Central memory CD8-positive, alpha-beta T cell (primary cell): ENCODE data around the gene ZNF226.
A peak's percentile ranks its signal among the peaks of the same experiment; 100 is the strongest.
"Not testable (repeated sequence)": the region's sequence is repeated elsewhere in the genome, so short reads cannot be mapped to it uniquely, and the experiment has no call there.

Experiments used
- ATAC-seq: fragments of 150-1000 bp; cut with Tn5 transposase; replicated peaks from 2 replicates; pipeline ENCODE4 v1.10.0; 2022; ENCODE audit warnings: mild to moderate bottlenecking, moderate FRiP score, moderate number of reproducible peaks; ENCODE audit not compliant: poor library complexity, severe bottlenecking; ENCODE audit errors: extremely low read depth
- DNase-seq, 2 donors: peaks; one replicate each; pipeline ENCODE4 v3.0.0; 2021; ENCODE audit warnings: low spot score in 2 of 2
- H3K27ac Mint-ChIP-seq: one replicate; pipeline ENCODE4 v1.8.0; 2022; ENCODE audit warnings: low read depth, mild to moderate bottlenecking, moderate library complexity, mixed read lengths
- H3K27me3 Mint-ChIP-seq: one replicate; pipeline ENCODE4 v1.8.0; 2022; ENCODE audit warnings: mixed read lengths
- H3K36me3 Mint-ChIP-seq: one replicate; pipeline ENCODE4 v1.8.0; 2022; ENCODE audit warnings: mild to moderate bottlenecking, moderate library complexity, mixed read lengths; ENCODE audit not compliant: insufficient read depth
- H3K4me1 Mint-ChIP-seq: one replicate; pipeline ENCODE4 v1.8.0; 2022; ENCODE audit warnings: mixed read lengths
- H3K4me3 Mint-ChIP-seq: one replicate; pipeline ENCODE4 v1.8.0; 2022; ENCODE audit warnings: mild to moderate bottlenecking, moderate library complexity, mixed read lengths
- H3K9me3 Mint-ChIP-seq: one replicate; pipeline ENCODE4 v1.8.0; 2022; ENCODE audit warnings: mixed read lengths

ZNF226 gene

DNA sequence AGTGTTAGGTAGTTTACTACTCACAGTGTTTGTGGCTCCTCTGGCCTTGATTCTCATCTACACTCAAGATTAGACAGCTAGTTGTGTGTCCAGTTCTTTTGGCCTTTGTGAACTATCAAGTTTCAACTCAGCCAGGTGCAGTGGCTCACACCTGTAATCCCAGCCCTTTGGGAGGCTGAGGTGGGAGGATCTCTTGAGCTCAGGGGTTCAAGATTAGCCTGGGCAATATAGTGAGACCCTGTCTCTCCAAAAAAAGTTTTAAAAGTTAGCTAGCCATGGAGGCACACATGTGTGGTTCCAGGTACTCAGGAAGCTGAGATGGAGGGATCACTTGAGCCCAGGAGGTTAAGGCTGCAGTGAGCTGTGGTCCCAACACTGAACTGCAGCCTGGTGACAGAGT is 16.1 kb downstream of the ZNF226 start:
- no peak for ATAC-seq
- Mint-ChIP-seq H3K4me1 (no peaks in the 10 kb centered on the region), H3K36me3 (peaks cover 12% of the 10 kb centered on the region), H3K4me3 (no peak overlapping the region), H3K9me3 (peaks cover 29% of the 10 kb centered on the region), H3K27ac (no peak overlapping the region), H3K27me3 (no peaks in the 10 kb centered on the region)
- DNase-seq: no peak

DNA sequence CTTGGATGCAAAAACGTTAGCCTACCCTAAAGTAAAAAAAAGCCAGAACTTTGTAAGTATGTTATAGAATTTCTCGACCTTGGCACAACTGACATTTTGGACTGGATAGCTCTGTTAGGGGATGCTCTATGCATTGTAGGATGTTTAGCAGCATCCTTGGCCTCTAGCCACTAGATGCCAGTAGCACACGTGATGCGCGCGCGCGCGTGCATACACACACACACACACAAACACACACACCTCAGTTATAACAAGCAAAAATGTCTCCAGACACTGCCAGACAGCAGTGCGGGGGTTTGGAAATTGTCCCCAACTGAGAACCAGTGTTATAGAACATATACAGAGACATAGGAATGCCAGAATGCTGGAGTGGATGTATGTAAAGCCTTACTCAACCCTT is 17.2 kb downstream of the ZNF226 start:
- no peak for DNase-seq
- Mint-ChIP-seq H3K36me3 (peaks cover 3% of the 10 kb centered on the region), H3K9me3 (peaks cover 17% of the 10 kb centered on the region), H3K27ac (no peak overlapping the region), H3K4me3 (no peak overlapping the region), H3K4me1 (no peaks in the 10 kb centered on the region), H3K27me3 (no peaks in the 10 kb centered on the region)
- no peak for ATAC-seq

DNA sequence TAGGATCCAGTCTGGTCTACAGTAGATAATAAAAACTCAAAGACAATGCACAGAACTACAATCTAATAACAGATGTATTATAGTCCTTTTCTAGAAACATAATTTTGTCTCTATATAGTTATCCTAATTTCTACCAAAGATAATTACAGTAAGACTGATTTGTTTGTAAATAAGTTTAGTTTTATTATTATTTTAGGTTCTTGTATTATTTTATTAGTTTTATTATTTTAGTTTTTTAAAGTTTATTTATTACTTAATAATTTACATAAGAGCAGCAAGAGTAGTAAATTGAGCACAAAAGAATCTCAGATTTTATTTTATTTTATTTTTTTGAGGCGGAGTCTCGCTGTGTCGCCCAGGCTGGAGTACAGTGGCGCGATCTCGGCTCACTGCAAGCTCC is 25.1 kb downstream of the ZNF226 start:
- no peak overlapping the region for H3K27ac Mint-ChIP-seq
- DNase-seq: no peak
- no peaks in the 10 kb centered on the region for H3K36me3 Mint-ChIP-seq
- no peak for ATAC-seq
- no peak overlapping the region for H3K4me3 Mint-ChIP-seq
- H3K27me3 Mint-ChIP-seq: peaks cover 24% of the 10 kb centered on the region
- H3K9me3 Mint-ChIP-seq: peaks cover 32% of the 10 kb centered on the region
- H3K4me1 Mint-ChIP-seq: no peaks in the 10 kb centered on the region

DNA sequence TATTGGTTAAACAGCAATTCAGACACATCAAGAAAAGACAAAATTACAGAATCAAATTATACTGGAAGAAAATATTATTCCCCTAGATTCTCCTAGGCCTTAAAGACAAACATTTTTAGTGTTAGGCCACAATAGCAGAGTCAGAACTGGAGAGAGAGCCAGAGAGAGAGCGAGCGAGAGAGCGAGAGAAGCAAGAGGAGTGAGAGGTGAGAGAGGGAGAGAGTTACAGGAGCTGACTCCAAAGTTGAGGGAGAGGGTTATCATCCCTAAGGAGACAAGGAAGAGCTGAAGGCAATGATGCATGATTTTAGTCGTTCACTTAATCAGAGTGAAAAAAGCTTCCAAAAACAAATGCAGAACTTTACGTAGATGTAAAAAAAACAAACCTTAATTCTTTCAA is 27.2 kb downstream of the ZNF226 start:
- Mint-ChIP-seq H3K27me3 (peaks cover 24% of the 10 kb centered on the region), H3K4me1 (no peaks in the 10 kb centered on the region), H3K9me3 (peaks cover 33% of the 10 kb centered on the region), H3K4me3 (no peak overlapping the region), H3K27ac (no peak overlapping the region), H3K36me3 (no peaks in the 10 kb centered on the region)
- no peak for ATAC-seq
- DNase-seq: no peak

DNA sequence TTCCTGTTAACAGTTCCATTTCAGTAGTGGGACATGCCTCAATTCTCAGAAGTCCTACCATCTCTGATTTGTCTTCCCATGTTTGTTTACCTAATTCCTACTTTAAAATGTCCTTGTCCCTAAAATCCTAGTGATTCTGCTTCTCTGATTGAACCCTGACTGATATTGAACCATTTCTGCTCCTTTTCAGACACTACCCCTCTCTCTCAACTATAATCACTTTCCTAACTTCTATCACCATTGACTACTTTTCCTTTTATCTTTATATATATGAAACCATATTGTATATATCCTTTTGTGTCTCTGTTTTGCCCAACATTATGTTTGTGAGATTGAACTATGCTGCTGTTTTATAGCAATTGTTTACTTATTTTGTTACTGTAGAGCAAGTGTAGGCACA is 31.9 kb downstream of the ZNF226 start:
- peaks cover 19% of the 10 kb centered on the region for H3K27me3 Mint-ChIP-seq
- H3K4me1 Mint-ChIP-seq: no peaks in the 10 kb centered on the region
- DNase-seq: no peak
- no peak overlapping the region for H3K27ac Mint-ChIP-seq
- peaks cover 12% of the 10 kb centered on the region for H3K9me3 Mint-ChIP-seq
- ATAC-seq: no peak
- no peaks in the 10 kb centered on the region for H3K36me3 Mint-ChIP-seq
- no peak overlapping the region for H3K4me3 Mint-ChIP-seq

DNA sequence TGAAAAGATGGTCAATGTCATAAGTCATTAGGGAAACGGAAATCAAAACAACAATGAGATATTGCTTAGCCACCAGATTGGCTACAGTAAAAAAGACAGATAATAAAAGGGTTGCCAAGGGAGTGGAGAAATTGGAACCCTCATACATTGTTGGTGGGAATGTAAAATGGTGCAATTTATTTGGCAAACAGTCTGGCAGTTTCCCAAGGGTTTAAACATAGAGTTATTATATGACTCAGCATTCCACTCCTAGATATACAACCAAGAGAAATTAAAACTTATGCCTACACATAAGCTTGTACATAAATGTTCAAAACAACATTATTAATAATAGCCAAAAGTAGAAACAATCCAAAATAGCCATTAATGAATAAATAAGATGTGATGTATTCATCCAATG is 37.6 kb downstream of the ZNF226 start:
- DNase-seq: no peak

DNA sequence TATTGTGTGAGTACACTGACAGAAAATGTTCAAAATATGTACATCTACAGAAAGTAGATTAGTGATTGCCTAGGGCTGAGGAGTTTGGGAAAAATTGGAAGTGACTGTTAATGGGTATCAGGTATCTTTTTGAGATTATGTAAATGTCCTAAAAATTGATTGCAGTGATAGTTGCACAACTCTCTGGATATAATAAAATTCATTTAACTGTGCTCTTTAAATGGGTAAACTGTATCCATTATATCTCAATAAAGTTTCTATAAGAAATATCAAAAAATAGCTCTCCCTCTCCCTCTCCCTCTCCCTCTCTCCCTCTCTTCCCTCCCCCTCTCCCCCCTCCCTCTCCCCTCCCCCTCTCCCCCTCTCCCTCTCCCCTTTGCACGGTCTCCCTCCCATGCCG is 38.1 kb downstream of the ZNF226 start:
- ATAC-seq (no peak), DNase-seq (no peak)
- peaks cover 32% of the 10 kb centered on the region for H3K27me3 Mint-ChIP-seq
- H3K4me1 Mint-ChIP-seq: peaks cover 10% of the 10 kb centered on the region
- H3K4me3 Mint-ChIP-seq: no peak overlapping the region
- H3K9me3 Mint-ChIP-seq: peaks cover 5% of the 10 kb centered on the region
- peaks cover 2% of the 10 kb centered on the region for H3K36me3 Mint-ChIP-seq
- H3K27ac Mint-ChIP-seq: no peak overlapping the region

More for the DNA sequence above, 37.6 kb downstream of the ZNF226 start:
- Mint-ChIP-seq H3K27ac (no peak overlapping the region), H3K4me3 (no peak overlapping the region), H3K36me3 (peaks cover 2% of the 10 kb centered on the region), H3K9me3 (peaks cover 5% of the 10 kb centered on the region), H3K27me3 (peaks cover 32% of the 10 kb centered on the region), H3K4me1 (peaks cover 6% of the 10 kb centered on the region)
- no peak for ATAC-seq

DNA sequence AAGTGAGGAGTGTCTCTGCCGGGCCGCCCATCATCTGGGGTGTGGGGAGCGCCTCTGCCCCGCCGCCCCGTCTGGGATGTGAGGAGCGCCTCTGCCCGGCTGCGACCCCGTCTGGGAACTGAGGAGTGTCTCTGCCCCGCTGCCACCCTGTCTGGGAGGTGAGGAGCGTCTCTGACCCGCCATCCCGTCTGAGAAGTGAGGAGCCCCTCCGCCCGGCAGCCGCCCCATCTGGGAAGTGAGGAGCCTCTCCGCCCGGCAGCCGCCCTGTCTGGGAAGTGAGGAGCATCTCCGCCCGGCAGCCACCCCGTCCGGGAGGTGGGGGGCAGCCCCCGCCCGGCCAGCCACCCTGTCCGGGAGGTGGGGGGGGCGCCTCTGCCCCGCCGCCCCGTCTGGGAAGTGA is 39.0 kb downstream of the ZNF226 start:
- not testable (repeated sequence) for H3K4me3 Mint-ChIP-seq, H3K9me3 Mint-ChIP-seq, ATAC-seq, H3K36me3 Mint-ChIP-seq, DNase-seq, H3K27ac Mint-ChIP-seq
- Mint-ChIP-seq H3K27me3 (peaks cover 27% of the 10 kb centered on the region), H3K4me1 (peaks cover 10% of the 10 kb centered on the region)

DNA sequence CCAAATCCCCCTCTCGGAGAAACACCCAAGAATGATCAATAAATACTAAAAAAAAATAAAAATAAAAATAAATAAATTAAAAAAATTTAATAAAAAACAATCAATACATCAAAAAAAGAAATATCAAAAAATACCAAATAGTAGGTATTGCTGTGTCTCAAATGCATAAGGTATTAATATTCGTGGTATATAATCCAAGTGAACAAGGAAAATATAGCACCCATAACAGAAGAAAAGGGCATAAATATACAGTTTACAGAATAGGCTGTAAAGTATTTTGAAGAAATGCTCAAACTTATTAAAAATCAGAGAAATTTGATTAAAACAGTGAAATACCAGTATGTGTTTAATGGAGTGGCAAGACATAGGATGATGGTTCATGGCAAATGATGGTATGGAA is 39.9 kb downstream of the ZNF226 start:
- Mint-ChIP-seq H3K36me3 (peaks cover 2% of the 10 kb centered on the region), H3K4me3 (no peak overlapping the region), H3K4me1 (peaks cover 10% of the 10 kb centered on the region), H3K27me3 (peaks cover 23% of the 10 kb centered on the region), H3K27ac (no peak overlapping the region), H3K9me3 (peaks cover 5% of the 10 kb centered on the region)
- no peak for DNase-seq
- ATAC-seq: no peak

DNA sequence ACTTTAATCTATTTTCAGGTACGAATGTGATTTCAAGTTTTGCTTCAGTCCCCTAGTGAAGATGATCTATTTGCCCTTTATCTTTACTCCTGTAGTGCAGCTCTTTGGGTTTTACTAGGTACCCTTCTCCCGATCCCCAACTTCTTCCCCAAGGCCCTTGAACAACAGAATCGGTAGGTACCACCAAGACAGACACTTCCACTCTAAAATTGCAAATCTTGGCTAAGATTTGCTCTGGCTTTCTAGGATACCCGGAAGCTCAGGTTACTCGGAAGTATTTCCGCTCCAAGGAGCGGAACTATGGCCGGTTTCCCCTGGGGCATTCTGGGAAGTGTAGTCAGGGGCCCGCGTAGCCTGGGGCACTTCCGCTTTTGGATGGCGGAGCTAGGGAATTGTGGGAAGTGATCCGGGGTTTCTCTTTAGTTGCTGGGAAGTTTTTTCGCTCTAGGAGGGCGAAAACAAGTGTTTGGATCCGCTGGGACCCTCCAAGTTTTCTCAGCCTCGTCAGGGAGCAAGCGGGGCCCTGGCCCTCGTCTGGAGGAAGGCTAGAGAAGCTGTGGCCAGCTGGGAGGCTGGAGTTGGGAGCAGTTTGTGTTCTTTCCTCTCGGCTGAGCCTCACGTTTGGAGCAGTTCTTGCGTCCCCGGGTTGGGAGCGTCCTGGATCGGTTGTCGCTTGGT is 42.4 kb downstream of the ZNF226 start:
- peak overlapping the region; percentile 90 for H3K4me3 Mint-ChIP-seq
- DNase-seq (peak; percentile 44 to 53), ATAC-seq (peak; percentile 65)
- peak overlapping the region; percentile 92 for H3K27ac Mint-ChIP-seq
- H3K9me3 Mint-ChIP-seq: peaks cover 5% of the 10 kb centered on the region
- peaks cover 15% of the 10 kb centered on the region for H3K27me3 Mint-ChIP-seq
- peaks cover 10% of the 10 kb centered on the region for H3K4me1 Mint-ChIP-seq
- H3K36me3 Mint-ChIP-seq: peaks cover 3% of the 10 kb centered on the region

DNA sequence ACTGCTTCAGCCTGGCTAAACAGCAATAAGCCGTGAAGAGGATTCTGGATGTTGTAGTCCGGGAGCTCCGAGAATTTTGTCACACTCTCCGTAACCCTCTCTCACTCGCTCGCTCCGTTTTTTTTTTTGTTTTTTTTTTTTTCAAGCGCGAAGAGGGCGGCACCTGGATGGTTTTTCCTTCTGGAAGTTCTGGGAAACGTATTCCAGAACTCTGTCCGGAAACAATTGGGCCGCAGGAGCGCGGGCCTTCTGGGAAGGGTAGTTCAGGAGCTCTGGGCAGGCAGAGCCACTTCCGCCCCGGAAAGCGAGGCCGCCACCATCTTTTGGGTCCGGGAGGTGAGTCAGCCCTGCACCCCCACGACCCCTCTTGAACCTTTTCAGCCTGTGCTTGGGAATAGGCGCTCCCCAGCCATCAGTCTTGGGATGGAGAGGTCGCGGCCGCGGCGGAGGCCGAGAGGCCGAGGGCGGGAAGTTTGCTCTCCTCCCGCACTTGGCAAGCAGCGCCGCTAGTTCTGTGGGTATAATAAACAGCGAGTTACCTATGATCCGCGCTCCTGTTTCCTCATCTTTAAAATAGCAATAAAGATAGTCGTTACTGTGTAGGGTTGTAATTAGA is 47.5 kb downstream of the ZNF226 start, which contains the start of gene ZNF227:
Gene ZNF227, plus strand, starts transcription at position 283 of the 616 bp plus-strand sequence. CDS start 5,261 bp downstream, outside the sequence.
- Mint-ChIP-seq H3K36me3 (peaks cover 27% of the 10 kb centered on the region), H3K9me3 (peaks cover under 1% of the 10 kb centered on the region), H3K27ac (peak within 1 kb of the TSS; percentile 93), H3K4me1 (peaks cover 29% of the 10 kb centered on the region), H3K4me3 (peak within 1 kb of the TSS; percentile 96), H3K27me3 (no peaks in the 10 kb centered on the region)
- DNase-seq: peak; percentile 55 to 58
- ATAC-seq: peak; percentile 99

DNA sequence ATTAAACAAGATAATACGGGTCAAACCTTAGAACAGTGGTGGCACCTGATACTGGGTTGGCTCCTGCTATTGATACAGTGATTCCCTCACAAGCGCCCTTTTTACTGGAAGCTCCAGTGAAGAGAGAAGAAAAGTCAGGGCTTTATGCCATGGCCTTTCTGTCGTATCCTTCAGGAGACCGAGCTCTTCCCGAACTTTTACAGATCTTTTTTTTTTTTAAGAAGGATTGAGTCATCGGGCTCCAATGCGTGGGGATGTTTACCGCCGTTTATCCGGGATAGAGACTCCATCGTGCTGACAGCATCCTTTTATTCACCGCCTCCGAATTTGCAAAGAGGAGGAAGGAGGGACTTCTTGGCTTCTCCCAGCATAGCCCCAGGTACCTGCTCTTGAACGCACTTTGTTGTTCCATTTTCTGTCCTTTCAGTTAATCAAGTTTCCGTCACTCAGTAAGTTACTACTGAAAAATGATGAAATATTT is 48.0 kb downstream of the ZNF226 start:
- peak overlapping the region; percentile 93 for H3K27ac Mint-ChIP-seq
- peaks cover 32% of the 10 kb centered on the region for H3K36me3 Mint-ChIP-seq
- H3K9me3 Mint-ChIP-seq: no peaks in the 10 kb centered on the region
- peaks cover 26% of the 10 kb centered on the region for H3K4me1 Mint-ChIP-seq
- ATAC-seq: no peak
- H3K4me3 Mint-ChIP-seq: peak overlapping the region; percentile 96
- no peaks in the 10 kb centered on the region for H3K27me3 Mint-ChIP-seq
- no peak for DNase-seq

DNA sequence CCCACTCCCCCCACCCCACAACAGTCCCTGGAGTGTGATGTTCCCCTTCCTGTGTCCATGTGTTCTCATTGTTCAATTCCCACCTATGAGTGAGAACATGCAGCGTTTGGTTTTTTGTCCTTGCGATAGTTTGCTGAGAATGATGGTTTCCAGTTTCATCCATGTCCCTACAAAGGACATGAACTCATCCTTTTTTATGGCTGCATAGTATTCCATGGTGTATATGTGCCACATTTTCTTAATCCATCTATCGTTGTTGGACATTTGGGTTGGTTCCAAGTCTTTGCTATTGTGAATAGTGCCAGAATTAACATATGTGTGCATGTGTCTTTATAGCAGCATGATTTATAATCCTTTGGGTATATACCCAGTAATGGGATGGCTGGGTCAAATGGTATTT is 55.0 kb downstream of the ZNF226 start:
- peaks cover 47% of the 10 kb centered on the region for H3K36me3 Mint-ChIP-seq
- not testable (repeated sequence) for DNase-seq, ATAC-seq, H3K4me3 Mint-ChIP-seq, H3K27me3 Mint-ChIP-seq, H3K27ac Mint-ChIP-seq, H3K9me3 Mint-ChIP-seq
- peaks cover 28% of the 10 kb centered on the region for H3K4me1 Mint-ChIP-seq
